Hepatocyte (in vitro differentiated cells): ENCODE measurements around the gene GRK2. TPM values are rescaled to one million over a fixed set of nuclear protein-coding genes. Genes with fewer than 3 reads are reported as not detected.

Source experiments
- DNase-seq: peaks from one replicate; pipeline ENCODE4 v3.0.0-alpha.2; 2016; ENCODE audit warnings: low spot score
- H2AFZ ChIP-seq: fragments of 200-600 bp; sonication (generic); 2 replicates; pipeline ENCODE4 v1.6.0; 2016; ENCODE audit warnings: antibody characterized with exemption, mild to moderate bottlenecking
- H3K27ac ChIP-seq: fragments of 200-600 bp; sonication (generic); 2 replicates; pipeline ENCODE4 v1.5.1; 2016; ENCODE audit warnings: mild to moderate bottlenecking
- H3K27me3 ChIP-seq: fragments of 200-600 bp; sonication (generic); 2 replicates; pipeline ENCODE4 v1.6.1; 2016
- H3K36me3 ChIP-seq: fragments of 200-600 bp; sonication (generic); replicated peaks from 2 replicates; pipeline ENCODE4 v1.5.1; 2016; ENCODE audit warnings: low read depth; ENCODE audit not compliant: insufficient read depth
- H3K4me1 ChIP-seq: fragments of 200-600 bp; sonication (generic); 2 replicates; pipeline ENCODE4 v1.5.1; 2016; ENCODE audit warnings: mild to moderate bottlenecking, moderate library complexity; ENCODE audit not compliant: insufficient read depth
- H3K4me2 ChIP-seq: fragments of 200-600 bp; sonication (generic); 2 replicates; pipeline ENCODE4 v1.6.0; 2016
- H3K4me3 ChIP-seq: fragments of 200-600 bp; sonication (generic); 2 replicates; pipeline ENCODE4 v1.5.1; 2016; ENCODE audit warnings: mild to moderate bottlenecking
- H3K79me2 ChIP-seq: fragments of 200-600 bp; sonication (generic); 2 replicates; pipeline ENCODE4 v1.6.0; 2017; ENCODE audit warnings: mild to moderate bottlenecking
- H3K9me2 ChIP-seq: fragments of 200-600 bp; sonication (generic); replicated peaks from 2 replicates; pipeline ENCODE4 v1.6.0; 2017; ENCODE audit warnings: mild to moderate bottlenecking; ENCODE audit not compliant: insufficient read depth
- H3K9me3 ChIP-seq: fragments of 200-600 bp; sonication (generic); 2 replicates; pipeline ENCODE4 v1.5.1; 2016; ENCODE audit warnings: low read depth, mild to moderate bottlenecking
- H4K20me1 ChIP-seq: fragments of 200-600 bp; sonication (generic); 2 replicates; pipeline ENCODE4 v1.6.0; 2016; ENCODE audit warnings: mild to moderate bottlenecking; ENCODE audit not compliant: insufficient read depth, poor library complexity, severe bottlenecking
- EZH2 ChIP-seq: fragments of 200-600 bp; sonication (generic); IDR thresholded peaks from 2 replicates; pipeline ENCODE4 v1.6.1; 2016; ENCODE audit warnings: antibody characterized with exemption, mild to moderate bottlenecking, borderline replicate concordance
- EZH2phosphoT487 ChIP-seq: fragments of 200-600 bp; sonication (generic); IDR thresholded peaks from one replicate; pipeline ENCODE4 v1.6.1; 2018; ENCODE audit warnings: antibody characterized with exemption, mild to moderate bottlenecking, low read depth, moderate library complexity; ENCODE audit not compliant: unreplicated experiment, severe bottlenecking
- WGBS: methylation state at CpG from one replicate; pipeline ENCODE4 v1.1.6; 2016; ENCODE audit warnings: low lambda C conversion rate; ENCODE audit errors: missing lambda C conversion rate; 5-methylcytosine and 5-hydroxymethylcytosine counted together
- polyA plus RNA-seq: library from polyadenylated mRNA; unstranded; fragments of >200 nt; fragmentation: Nextera tagmentation; extraction: Ambion mirVana; gene quantifications from 2 replicates; pipeline ENCODE4 v1.2.1, GENCODE V29; 2016
- total RNA-seq: library from RNA; depleted of rRNA; stranded (reverse); fragments of >200 nt; gene quantifications from 2 replicates; pipeline ENCODE4 v1.2.3, GENCODE V29; 2014
- TF ChIP-seq, protein P1 (sequence below): fragments of 200-600 bp; sonication (generic); IDR thresholded peaks from 2 replicates; pipeline ENCODE4 v1.5.1; 2016; ENCODE audit warnings: antibody characterized with exemption, mild to moderate bottlenecking; ENCODE audit not compliant: poor library complexity

GRK2 gene
- total and polyA plus RNA-seq, 2 experiments from 2014 or later = 41.4 to 59.6 TPM

- Histone ChIP-seq H3K27me3 (no peaks in the 10 kb centered on the region), H3K4me1 (no peaks in the 10 kb centered on the region), H3K36me3 (no peaks in the 10 kb centered on the region), H2AFZ (no peak overlapping the region), H3K4me3 (no peak overlapping the region), H3K9me3 (no peaks in the 10 kb centered on the region), H3K4me2 (no peak overlapping the region), H3K79me2 (peaks cover 38% of the 10 kb centered on the region), H4K20me1 (peaks cover 9% of the 10 kb centered on the region), H3K9me2 (no peaks in the 10 kb centered on the region), H3K27ac (no peak overlapping the region)
- DNase-seq = no peak
- WGBS = 93% methylated on average over 14 of the region's 14 CpGs
- TF ChIP-seq EZH2 (no peak), EZH2phosphoT487 (no peak)
- TF ChIP-seq, protein P1, sequence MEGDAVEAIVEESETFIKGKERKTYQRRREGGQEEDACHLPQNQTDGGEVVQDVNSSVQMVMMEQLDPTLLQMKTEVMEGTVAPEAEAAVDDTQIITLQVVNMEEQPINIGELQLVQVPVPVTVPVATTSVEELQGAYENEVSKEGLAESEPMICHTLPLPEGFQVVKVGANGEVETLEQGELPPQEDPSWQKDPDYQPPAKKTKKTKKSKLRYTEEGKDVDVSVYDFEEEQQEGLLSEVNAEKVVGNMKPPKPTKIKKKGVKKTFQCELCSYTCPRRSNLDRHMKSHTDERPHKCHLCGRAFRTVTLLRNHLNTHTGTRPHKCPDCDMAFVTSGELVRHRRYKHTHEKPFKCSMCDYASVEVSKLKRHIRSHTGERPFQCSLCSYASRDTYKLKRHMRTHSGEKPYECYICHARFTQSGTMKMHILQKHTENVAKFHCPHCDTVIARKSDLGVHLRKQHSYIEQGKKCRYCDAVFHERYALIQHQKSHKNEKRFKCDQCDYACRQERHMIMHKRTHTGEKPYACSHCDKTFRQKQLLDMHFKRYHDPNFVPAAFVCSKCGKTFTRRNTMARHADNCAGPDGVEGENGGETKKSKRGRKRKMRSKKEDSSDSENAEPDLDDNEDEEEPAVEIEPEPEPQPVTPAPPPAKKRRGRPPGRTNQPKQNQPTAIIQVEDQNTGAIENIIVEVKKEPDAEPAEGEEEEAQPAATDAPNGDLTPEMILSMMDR = no peak
These were observed 12.8 kb downstream of the GRK2 start for GRCh38 chr11:67278939-67279588.

DNA sequence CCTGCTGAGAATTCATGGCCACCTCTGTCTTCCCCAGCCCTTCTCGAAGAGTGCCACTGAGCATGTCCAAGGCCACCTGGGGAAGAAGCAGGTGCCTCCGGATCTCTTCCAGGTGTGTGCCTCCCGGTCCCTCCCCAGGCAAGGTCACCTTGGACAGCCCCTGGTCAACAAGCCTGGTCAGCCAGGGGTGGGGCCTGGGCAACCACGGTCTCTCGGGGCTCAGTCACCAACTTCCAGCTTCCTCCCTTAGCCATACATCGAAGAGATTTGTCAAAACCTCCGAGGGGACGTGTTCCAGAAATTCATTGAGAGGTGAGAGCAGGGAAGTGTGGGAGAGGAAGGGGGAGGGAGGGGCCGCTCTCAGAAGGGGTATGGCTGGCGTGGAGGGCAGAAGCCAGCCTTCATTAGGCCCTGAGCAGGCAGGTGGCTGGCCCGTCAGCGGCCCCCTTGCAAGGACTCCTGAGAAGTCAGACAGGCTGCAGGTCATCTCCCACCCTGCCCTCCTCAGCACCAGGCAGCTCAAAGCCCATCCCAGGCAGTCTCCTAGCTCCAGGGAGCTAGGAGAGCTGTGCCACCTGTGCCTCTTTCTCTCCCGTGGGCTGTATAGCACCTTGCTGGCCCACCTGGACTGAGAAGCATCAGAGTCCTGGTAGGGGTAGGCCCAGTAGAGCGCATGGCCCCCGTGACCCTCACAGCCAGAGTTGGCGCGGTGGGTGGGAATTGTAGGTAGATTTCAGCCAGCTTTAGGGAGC, 13.5 kb downstream of the GRK2 start:
- no peak for DNase-seq
- Histone ChIP-seq H2AFZ (no peak overlapping the region), H3K27me3 (no peaks in the 10 kb centered on the region), H3K4me3 (no peak overlapping the region), H3K79me2 (peaks cover 31% of the 10 kb centered on the region), H3K36me3 (no peaks in the 10 kb centered on the region), H3K9me2 (no peaks in the 10 kb centered on the region), H3K4me1 (no peaks in the 10 kb centered on the region), H3K27ac (no peak overlapping the region), H3K9me3 (no peaks in the 10 kb centered on the region), H4K20me1 (peaks cover 8% of the 10 kb centered on the region), H3K4me2 (no peak overlapping the region)
- TF ChIP-seq EZH2 = no peak
- TF ChIP-seq, protein P1 = no peak
- TF ChIP-seq EZH2phosphoT487 = no peak
- 97% methylated on average over 15 of the region's 17 CpGs for WGBS

DNA sequence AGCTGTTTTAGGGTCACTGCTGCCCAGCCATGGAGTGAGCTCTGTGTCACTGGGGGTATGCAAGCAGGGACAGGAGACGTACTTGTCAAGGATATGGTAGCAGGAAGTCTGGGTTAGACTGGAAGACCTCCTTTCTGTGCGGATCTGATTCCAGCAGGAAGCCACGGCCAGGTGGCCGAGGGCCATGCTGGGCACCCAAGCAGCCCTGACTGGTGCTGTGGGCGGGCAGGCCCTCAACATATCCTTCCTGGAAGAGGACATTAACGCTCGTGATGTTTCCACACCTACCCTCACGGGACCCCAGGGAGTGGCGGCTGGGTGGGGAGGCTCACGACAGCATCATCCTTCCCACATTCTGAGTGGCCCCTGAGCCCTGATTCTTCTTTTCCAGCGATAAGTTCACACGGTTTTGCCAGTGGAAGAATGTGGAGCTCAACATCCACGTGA, 14.1 kb downstream of the GRK2 start:
- 94% methylated on average over 13 of the region's 13 CpGs for WGBS
- Histone ChIP-seq H3K4me1 (no peaks in the 10 kb centered on the region), H3K9me2 (no peaks in the 10 kb centered on the region), H3K36me3 (no peaks in the 10 kb centered on the region), H3K79me2 (peaks cover 25% of the 10 kb centered on the region), H3K4me3 (no peak overlapping the region), H3K9me3 (no peaks in the 10 kb centered on the region), H2AFZ (no peak overlapping the region), H3K27me3 (no peaks in the 10 kb centered on the region), H3K27ac (no peak overlapping the region), H3K4me2 (no peak overlapping the region), H4K20me1 (peaks cover 8% of the 10 kb centered on the region)
- DNase-seq = no peak
- TF ChIP-seq, protein P1 = no peak
- no peak for TF ChIP-seq EZH2phosphoT487
- TF ChIP-seq EZH2 = no peak
